Caco-2 (cell line): Measurements from ENCODE around the gene ZC3H12C. TPM values are rescaled to one million over a fixed set of nuclear protein-coding genes. Genes with fewer than 3 reads are reported as not detected.

Source experiments
- BruUV-seq: library from RNA; stranded (reverse); fragments of 400-500 nt; replicated peaks from 2 replicates; lab custom pipeline; 2021; lab: Mats Ljungman, UMichigan
- CTCF ChIA-PET: fragments of 300-600 bp; sonication (Branson Sonifier 250); formaldehyde crosslinking; loops from one replicate; lab custom pipeline; 2022; ENCODE audit warnings: antibody characterized with exemption; lab: Charles Lee
- POLR2A ChIA-PET: fragments of 300-600 bp; sonication (Branson Sonifier 250); formaldehyde crosslinking; loops from one replicate; lab custom pipeline; 2022; ENCODE audit warnings: antibody characterized with exemption; lab: Charles Lee
- DNase-seq, 2 experiments: peaks; one replicate each; pipeline versions ENCODE4 v3.0.0 to v3.0.0-alpha.2; 2020 to 2022
- H3K27me3 ChIP-seq: replicated peaks from 2 replicates; pipeline ENCODE4 v1.6.0; 2011; ENCODE audit warnings: low read length; ENCODE audit not compliant: control insufficient read depth, insufficient read depth
- H3K36me3 ChIP-seq: 2 replicates; pipeline ENCODE4 v1.5.1; 2011; ENCODE audit warnings: low read length; ENCODE audit not compliant: control insufficient read depth, insufficient read depth
- H3K4me1 ChIP-seq: fragments of 250-450 bp; sonication (Bioruptor Pico); 2 replicates; pipeline ENCODE4 v1.5.1; 2020; ENCODE audit warnings: mild to moderate bottlenecking
- H3K4me3 ChIP-seq: 2 replicates; pipeline ENCODE4 v1.5.1; 2011; ENCODE audit warnings: low read depth, mild to moderate bottlenecking, control low read depth, low read length
- H3K9me3 ChIP-seq: fragments of 250-450 bp; sonication (Bioruptor Pico); 2 replicates; pipeline ENCODE4 v1.5.1; 2020; ENCODE audit warnings: mild to moderate bottlenecking, moderate library complexity
- H3K27ac Mint-ChIP-seq: one replicate; pipeline ENCODE4 v1.8.0; 2022; ENCODE audit warnings: mixed read lengths; ENCODE audit not compliant: unreplicated experiment
- H3K27me3 Mint-ChIP-seq: one replicate; pipeline ENCODE4 v1.8.0; 2022; ENCODE audit warnings: mixed read lengths; ENCODE audit not compliant: insufficient read depth, unreplicated experiment
- H3K36me3 Mint-ChIP-seq: one replicate; pipeline ENCODE4 v1.8.0; 2022; ENCODE audit warnings: mild to moderate bottlenecking, mixed read lengths; ENCODE audit not compliant: insufficient read depth, unreplicated experiment
- H3K4me1 Mint-ChIP-seq: one replicate; pipeline ENCODE4 v1.8.0; 2022; ENCODE audit warnings: low read depth, mixed read lengths; ENCODE audit not compliant: unreplicated experiment
- H3K4me3 Mint-ChIP-seq: one replicate; pipeline ENCODE4 v1.8.0; 2022; ENCODE audit warnings: mild to moderate bottlenecking, moderate library complexity, mixed read lengths; ENCODE audit not compliant: unreplicated experiment
- H3K9me3 Mint-ChIP-seq: one replicate; pipeline ENCODE4 v1.8.0; 2022; ENCODE audit warnings: mixed read lengths; ENCODE audit not compliant: unreplicated experiment
- CTCF ChIP-seq, 2 experiments: fragments of 200-600 bp in 1 of 2; IDR thresholded peaks; 1 replicate in 1 of 2; 2 replicates in 1 of 2; pipeline versions ENCODE4 v1.5.1 to v1.8.0; 2011 to 2022; ENCODE audit warnings: antibody characterized with exemption in 1 of 2, control low read depth in 1 of 2, inconsistent platforms in 1 of 2, low read depth in 1 of 2, low read length in 1 of 2, mild to moderate bottlenecking in 1 of 2, moderate library complexity in 1 of 2; ENCODE audit not compliant: insufficient read depth in 1 of 2, severe bottlenecking in 1 of 2, unreplicated experiment in 1 of 2
- intact Hi-C: fragments of 100-400 bp; cut with micrococcal nuclease; formaldehyde crosslinking; loops from one replicate; pipeline ENCODE4 v1.10.0; 2022; ENCODE audit not compliant: unreplicated experiment
- total RNA-seq: library from RNA; stranded (reverse); gene quantifications from 2 replicates; pipeline ENCODE4 v1.2.3, GENCODE V29; 2022

Gene ZC3H12C
- total RNA-seq, 1 experiment from 2014 or later, result 11.7 TPM

GRCh38 chr11:110098645-110099044 is 5.5 kb downstream of the ZC3H12C start:
- Histone ChIP-seq H3K4me3 (no peak overlapping the region), H3K36me3 (no peaks in the 10 kb centered on the region), H3K27me3 (no peaks in the 10 kb centered on the region), H3K9me3 (no peaks in the 10 kb centered on the region), H3K4me1 (peaks cover 17% of the 10 kb centered on the region)
- ChIA-PET CTCF (no interaction called here), POLR2A (no interaction called here)
- Mint-ChIP-seq H3K36me3 (peaks cover 16% of the 10 kb centered on the region), H3K4me3 (no peak overlapping the region), H3K27ac (no peak overlapping the region), H3K9me3 (no peaks in the 10 kb centered on the region), H3K4me1 (peaks cover 6% of the 10 kb centered on the region), H3K27me3 (no peaks in the 10 kb centered on the region)
- TF ChIP-seq CTCF (IDR thresholded peaks at IDR 0.05; ENCODE audit: insufficient read depth in 1 of 2, low read depth in 1 of 2, low read length in 1 of 2, severe bottlenecking in 1 of 2, unreplicated experiment in 1 of 2), result no peak
- no peak for DNase-seq
- intact Hi-C loops, result loop anchor here (1.0 to 10.0 kb wide), 2 partner anchors 152 to 196 kb away; partner anchors contain the start of gene RDX
- no TSS peak for BruUV-seq

GRCh38 chr11:110100476-110101240 is 7.5 kb downstream of the ZC3H12C start:
- intact Hi-C loops, result no loop called here
- Mint-ChIP-seq H3K4me1 (peaks cover 2% of the 10 kb centered on the region), H3K27ac (no peak overlapping the region), H3K27me3 (no peaks in the 10 kb centered on the region), H3K9me3 (no peaks in the 10 kb centered on the region), H3K4me3 (no peak overlapping the region), H3K36me3 (peaks cover 16% of the 10 kb centered on the region)
- no peaks in the 10 kb centered on the region for H3K9me3 ChIP-seq
- no peaks in the 10 kb centered on the region for H3K27me3 ChIP-seq
- TF ChIP-seq CTCF (IDR thresholded peaks at IDR 0.05; ENCODE audit: insufficient read depth in 1 of 2, low read depth in 1 of 2, low read length in 1 of 2, severe bottlenecking in 1 of 2, unreplicated experiment in 1 of 2), result no peak
- H3K4me3 ChIP-seq, result no peak overlapping the region
- H3K36me3 ChIP-seq, result no peaks in the 10 kb centered on the region
- no peaks in the 10 kb centered on the region for H3K4me1 ChIP-seq
- ChIA-PET POLR2A (no interaction called here), CTCF (no interaction called here)
- BruUV-seq, result no TSS peak
- no peak for DNase-seq

- CTCF ChIA-PET, result no interaction called here
- Mint-ChIP-seq H3K36me3 (peaks cover 4% of the 10 kb centered on the region), H3K4me3 (no peak overlapping the region), H3K9me3 (no peaks in the 10 kb centered on the region), H3K27ac (no peak overlapping the region), H3K27me3 (no peaks in the 10 kb centered on the region), H3K4me1 (no peaks in the 10 kb centered on the region)
- Histone ChIP-seq H3K27me3 (no peaks in the 10 kb centered on the region), H3K4me3 (no peak overlapping the region), H3K9me3 (peaks cover 11% of the 10 kb centered on the region; the same call in 1 of the 2 replicates), H3K4me1 (no peaks in the 10 kb centered on the region), H3K36me3 (no peaks in the 10 kb centered on the region; the same call in 1 of the 2 replicates)
- POLR2A ChIA-PET, result no interaction called here
- no TSS peak for BruUV-seq
- no peak for DNase-seq
- intact Hi-C loops, result no loop called here
- TF ChIP-seq CTCF (IDR thresholded peaks at IDR 0.05; ENCODE audit: insufficient read depth in 1 of 2, low read depth in 1 of 2, low read length in 1 of 2, severe bottlenecking in 1 of 2, unreplicated experiment in 1 of 2), result no peak
Observed at GRCh38 chr11:110106713-110107274, 13.6 kb downstream of the ZC3H12C start.
